HG02970 (cell line): ENCODE results near the gene BAG1.
A peak's percentile ranks its signal among the peaks of the same experiment; 100 is the strongest.

Experiments
- ATAC-seq: cut with Tn5 transposase; IDR thresholded peaks from one replicate; pipeline ENCODE4 v1.9.1; 2021; ENCODE audit warnings: mild to moderate bottlenecking, moderate library complexity, moderate number of reproducible peaks; ENCODE audit not compliant: unreplicated experiment, low FRiP score

The BAG1 gene

GRCh38 chr9:33220681-33221567 lies 43.6 kb downstream of the BAG1 start:
- ATAC-seq, result no peak

GRCh38 chr9:33211695-33212393 lies 52.7 kb downstream of the BAG1 start:
- no peak for ATAC-seq

GRCh38 chr9:33210006-33210715 lies 54.3 kb downstream of the BAG1 start:
- ATAC-seq, result no peak

- ATAC-seq, result no peak
Observed at GRCh38 chr9:33209394-33209793, 55.1 kb downstream of the BAG1 start.

GRCh38 chr9:33202552-33203201 lies 61.8 kb downstream of the BAG1 start:
- peak; percentile 87 for ATAC-seq
